ENCODE results near the gene VPS26C.

DNA sequence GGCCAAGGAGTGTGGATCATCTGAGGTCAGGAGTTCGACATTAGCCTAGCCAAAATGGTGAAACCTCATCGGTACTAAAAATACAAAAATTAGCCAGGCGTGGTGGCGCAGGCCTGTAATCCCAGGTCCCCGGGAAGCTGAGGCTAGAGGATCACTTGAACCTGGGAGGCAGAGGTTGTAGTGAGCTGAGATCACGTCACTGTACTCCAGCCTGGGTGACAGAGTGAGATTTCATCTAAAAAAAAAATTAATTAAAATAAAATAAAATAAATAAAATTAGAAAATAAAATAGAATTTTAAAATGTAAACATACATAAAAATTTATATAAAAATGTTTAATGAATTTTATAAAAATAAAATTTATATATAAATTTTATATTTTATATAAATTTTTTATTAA, 5.8 kb upstream of the VPS26C start:
- TF ChIP-seq, protein P1, sequence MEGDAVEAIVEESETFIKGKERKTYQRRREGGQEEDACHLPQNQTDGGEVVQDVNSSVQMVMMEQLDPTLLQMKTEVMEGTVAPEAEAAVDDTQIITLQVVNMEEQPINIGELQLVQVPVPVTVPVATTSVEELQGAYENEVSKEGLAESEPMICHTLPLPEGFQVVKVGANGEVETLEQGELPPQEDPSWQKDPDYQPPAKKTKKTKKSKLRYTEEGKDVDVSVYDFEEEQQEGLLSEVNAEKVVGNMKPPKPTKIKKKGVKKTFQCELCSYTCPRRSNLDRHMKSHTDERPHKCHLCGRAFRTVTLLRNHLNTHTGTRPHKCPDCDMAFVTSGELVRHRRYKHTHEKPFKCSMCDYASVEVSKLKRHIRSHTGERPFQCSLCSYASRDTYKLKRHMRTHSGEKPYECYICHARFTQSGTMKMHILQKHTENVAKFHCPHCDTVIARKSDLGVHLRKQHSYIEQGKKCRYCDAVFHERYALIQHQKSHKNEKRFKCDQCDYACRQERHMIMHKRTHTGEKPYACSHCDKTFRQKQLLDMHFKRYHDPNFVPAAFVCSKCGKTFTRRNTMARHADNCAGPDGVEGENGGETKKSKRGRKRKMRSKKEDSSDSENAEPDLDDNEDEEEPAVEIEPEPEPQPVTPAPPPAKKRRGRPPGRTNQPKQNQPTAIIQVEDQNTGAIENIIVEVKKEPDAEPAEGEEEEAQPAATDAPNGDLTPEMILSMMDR (IDR thresholded peaks at IDR 0.05; ENCODE audit: low read length): no peak
- no peak for TF ChIP-seq EZH2 (IDR thresholded peaks at IDR 0.05; ENCODE audit: borderline replicate concordance, low read length)
